Immature natural killer cell (primary cell): ENCODE measurements around the gene CDK5RAP3. TPM values are rescaled to one million over a fixed set of nuclear protein-coding genes. Genes with fewer than 3 reads are reported as not detected.

ENCODE experiments used
- DNase-seq, 3 donors: peaks; one replicate each; pipeline ENCODE4 v3.0.0; 2022; ENCODE audit warnings: mixed read lengths in 1 of 3
- H3K27ac Mint-ChIP-seq, 6 donors: one replicate each; pipeline ENCODE4 v1.8.0; 2020; ENCODE audit warnings: mixed read lengths in 6 of 6, mild to moderate bottlenecking in 5 of 6, inconsistent platforms in 4 of 6, moderate library complexity in 3 of 6
- H3K27me3 Mint-ChIP-seq, 3 donors: one replicate each; pipeline ENCODE4 v1.8.0; 2020 to 2021; ENCODE audit warnings: low read depth in 3 of 3, mild to moderate bottlenecking in 3 of 3, mixed read lengths in 3 of 3, moderate library complexity in 3 of 3, inconsistent platforms in 1 of 3
- H3K36me3 Mint-ChIP-seq, 3 donors: one replicate each; pipeline ENCODE4 v1.8.0; 2020; ENCODE audit warnings: mixed read lengths in 3 of 3, inconsistent platforms in 2 of 3, mild to moderate bottlenecking in 2 of 3
- H3K4me1 Mint-ChIP-seq, 2 donors: one replicate each; pipeline ENCODE4 v1.8.0; 2020; ENCODE audit warnings: inconsistent platforms in 2 of 2, mild to moderate bottlenecking in 2 of 2, mixed read lengths in 2 of 2, moderate library complexity in 1 of 2
- H3K4me3 Mint-ChIP-seq, 5 donors: one replicate each; pipeline ENCODE4 v1.8.0; 2020; ENCODE audit warnings: mild to moderate bottlenecking in 5 of 5, mixed read lengths in 5 of 5, inconsistent platforms in 3 of 5, moderate library complexity in 3 of 5
- H3K9me3 Mint-ChIP-seq, 6 donors: one replicate each; pipeline ENCODE4 v1.8.0; 2020; ENCODE audit warnings: mild to moderate bottlenecking in 6 of 6, mixed read lengths in 6 of 6, inconsistent platforms in 4 of 6, moderate library complexity in 3 of 6
- polyA plus RNA-seq, 3 donors: library from polyadenylated mRNA; unstranded; fragments of 300-500 nt; fragmentation: Illumina TruSeq; gene quantifications; one replicate each; pipeline ENCODE4 v1.2.3, GENCODE V29; 2021

The CDK5RAP3 gene
- polyA plus RNA-seq, 3 donors from 2014 or later: 66.3 to 97.2 (median 84.0) TPM

DNA sequence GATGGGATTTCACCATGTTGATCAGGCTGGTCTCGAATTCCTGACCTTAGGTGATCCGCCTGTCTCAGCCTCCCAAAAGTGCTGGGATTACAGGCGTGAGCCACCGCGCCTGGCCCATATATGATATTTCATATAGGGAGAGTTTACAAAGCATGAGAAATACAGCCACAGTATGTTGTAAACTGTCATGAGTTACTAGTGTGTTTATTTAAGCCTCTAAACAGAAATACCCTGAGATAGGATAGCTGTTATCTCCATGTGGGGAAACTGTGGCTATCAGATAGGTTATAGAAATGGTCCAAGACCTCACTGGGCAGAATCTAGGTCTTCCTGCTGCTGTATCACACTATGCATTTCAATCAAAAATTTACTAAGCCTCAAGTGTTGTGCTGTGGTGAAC is 2.1 kb upstream of the CDK5RAP3 start:
- Mint-ChIP-seq H3K4me1 (peaks cover 27 to 39% of the 10 kb centered on the region in 2 donors), H3K4me3 (peak overlapping the region in 1 of 5 donors; percentile 21), H3K27me3 (peaks cover 3 to 11% (median 4%) of the 10 kb centered on the region in 3 donors), H3K27ac (no peak overlapping the region), H3K36me3 (peaks cover 0 to 5% (median 5%) of the 10 kb centered on the region in 3 donors), H3K9me3 (no peaks in the 10 kb centered on the region)
- no peak for DNase-seq

DNA sequence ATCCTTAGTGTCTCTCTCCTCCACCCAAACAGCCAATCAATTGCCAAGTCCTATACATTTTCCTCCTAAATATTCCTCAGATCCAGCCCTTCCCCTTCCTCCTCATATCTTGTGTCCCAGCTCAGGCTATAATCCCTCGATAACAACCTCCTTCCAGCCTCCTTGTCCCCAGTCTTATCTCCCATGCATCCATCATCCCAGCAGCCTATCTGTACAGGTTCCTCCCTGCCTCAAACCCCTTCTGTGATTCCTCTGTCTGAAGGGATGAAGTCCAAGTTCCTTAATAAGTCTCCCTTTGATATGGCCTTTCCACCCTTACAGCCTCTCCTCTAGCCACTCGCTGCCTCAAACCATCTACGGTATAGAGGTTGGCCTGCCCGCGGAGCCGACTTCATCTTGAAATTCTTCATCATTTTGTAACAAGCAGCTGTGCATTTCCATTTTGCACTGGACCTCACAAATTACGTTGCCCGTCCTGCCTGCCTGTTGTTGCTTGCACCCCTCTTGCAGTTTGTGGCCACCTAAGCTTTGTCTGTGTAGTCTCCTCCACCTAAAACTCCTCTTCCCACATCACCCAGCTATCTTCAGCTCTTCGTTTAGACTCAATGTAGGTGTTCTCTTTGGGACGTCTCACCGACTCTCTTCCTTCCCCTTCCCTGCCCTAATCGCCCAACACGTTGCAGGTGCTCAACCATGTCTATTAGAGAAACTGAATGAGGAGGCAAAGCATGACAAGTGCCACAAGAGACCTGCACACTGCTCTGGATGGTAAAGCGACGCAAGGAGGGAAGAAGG is 786 bp upstream of the CDK5RAP3 start:
- H3K4me1 Mint-ChIP-seq: peaks cover 27 to 39% of the 10 kb centered on the region in 2 donors
- H3K9me3 Mint-ChIP-seq: no peaks in the 10 kb centered on the region
- no peak for DNase-seq
- peaks cover 4 to 14% (median 4%) of the 10 kb centered on the region in 3 donors for H3K36me3 Mint-ChIP-seq
- H3K27me3 Mint-ChIP-seq: peaks cover 3 to 5% (median 4%) of the 10 kb centered on the region in 3 donors
- peak overlapping the region; percentile 73 to 97 (median 89) for H3K27ac Mint-ChIP-seq
- peak overlapping the region; percentile 98 to 100 (median 99) for H3K4me3 Mint-ChIP-seq

DNA sequence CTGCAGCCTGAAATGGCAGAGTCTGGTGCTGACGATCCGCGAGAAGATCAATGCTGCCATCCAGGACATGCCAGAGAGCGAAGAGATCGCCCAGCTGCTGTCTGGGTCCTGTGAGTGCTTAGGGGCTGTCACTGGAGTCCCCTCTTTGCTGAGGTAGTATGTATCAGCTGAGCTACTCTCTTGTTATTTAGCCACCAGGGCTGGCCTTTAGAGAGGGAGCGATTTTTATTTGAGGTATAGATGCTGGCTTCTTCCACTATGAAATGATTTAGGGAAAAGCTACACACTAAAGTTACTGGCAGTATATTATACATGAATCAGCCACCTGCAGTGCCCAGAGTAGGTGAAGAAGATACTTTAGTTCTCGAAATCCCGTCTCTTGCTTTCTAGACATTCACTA is 2.6 kb downstream of the CDK5RAP3 start:
- Mint-ChIP-seq H3K9me3 (no peaks in the 10 kb centered on the region), H3K27me3 (peaks cover 3 to 5% (median 3%) of the 10 kb centered on the region in 3 donors), H3K36me3 (peaks cover 14 to 34% (median 19%) of the 10 kb centered on the region in 3 donors), H3K4me1 (peaks cover 27 to 39% of the 10 kb centered on the region in 2 donors), H3K4me3 (peak overlapping the region in 3 of 5 donors; percentile 7 to 42 (median 32)), H3K27ac (peak overlapping the region in 1 of 6 donors; percentile 28)
- DNase-seq: no peak

DNA sequence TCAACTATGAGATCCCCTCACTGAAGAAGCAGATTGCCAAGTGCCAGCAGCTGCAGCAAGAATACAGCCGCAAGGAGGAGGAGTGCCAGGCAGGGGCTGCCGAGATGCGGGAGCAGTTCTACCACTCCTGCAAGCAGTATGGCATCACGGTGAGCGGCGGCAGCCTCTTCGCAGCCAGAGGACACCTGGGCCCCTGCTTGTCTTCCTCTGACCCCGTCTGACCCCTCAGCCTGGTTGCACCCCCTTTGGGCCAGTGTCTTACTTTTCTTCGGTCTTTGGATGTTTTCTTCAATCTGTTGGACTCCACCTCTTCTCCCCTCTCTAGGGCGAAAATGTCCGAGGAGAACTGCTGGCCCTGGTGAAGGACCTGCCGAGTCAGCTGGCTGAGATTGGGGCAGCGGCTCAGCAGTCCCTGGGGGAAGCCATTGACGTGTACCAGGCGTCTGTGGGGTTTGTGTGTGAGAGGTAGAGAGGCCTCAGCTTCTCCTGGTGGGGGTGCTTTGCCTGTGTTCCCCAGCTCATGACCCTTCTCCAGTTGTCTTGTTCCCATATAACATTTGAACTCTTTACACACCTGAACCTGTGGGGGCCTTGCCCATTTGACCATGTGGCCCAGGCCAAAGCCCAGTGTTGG is 4.4 kb downstream of the CDK5RAP3 start:
- Mint-ChIP-seq H3K4me1 (peaks cover 21 to 32% of the 10 kb centered on the region in 2 donors), H3K9me3 (no peaks in the 10 kb centered on the region), H3K4me3 (no peak overlapping the region), H3K36me3 (peaks cover 23 to 49% (median 25%) of the 10 kb centered on the region in 3 donors), H3K27ac (no peak overlapping the region), H3K27me3 (peaks cover 3 to 5% (median 3%) of the 10 kb centered on the region in 3 donors)
- DNase-seq: no peak

DNA sequence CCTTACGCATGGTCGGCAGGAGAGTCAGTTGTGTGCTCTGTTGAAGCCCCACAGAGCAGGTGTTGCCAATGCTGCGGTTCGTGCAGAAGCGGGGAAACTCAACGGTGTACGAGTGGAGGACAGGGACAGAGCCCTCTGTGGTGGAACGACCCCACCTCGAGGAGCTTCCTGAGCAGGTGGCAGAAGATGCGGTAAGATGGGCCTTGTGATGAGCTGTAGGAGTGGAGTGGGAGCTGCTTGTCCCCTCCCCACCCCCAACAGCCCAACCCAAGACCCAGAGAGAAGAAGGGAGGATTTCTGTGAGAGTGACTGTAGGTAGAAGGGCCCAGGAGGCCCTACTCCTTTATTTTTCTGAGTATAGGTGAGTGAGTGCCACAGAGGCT is 4.9 kb downstream of the CDK5RAP3 start:
- Mint-ChIP-seq H3K4me3 (no peak overlapping the region), H3K36me3 (peaks cover 25 to 54% (median 28%) of the 10 kb centered on the region in 3 donors), H3K9me3 (no peaks in the 10 kb centered on the region), H3K4me1 (peaks cover 21 to 32% of the 10 kb centered on the region in 2 donors), H3K27ac (no peak overlapping the region), H3K27me3 (peaks cover 1 to 4% (median 2%) of the 10 kb centered on the region in 3 donors)
- no peak for DNase-seq

DNA sequence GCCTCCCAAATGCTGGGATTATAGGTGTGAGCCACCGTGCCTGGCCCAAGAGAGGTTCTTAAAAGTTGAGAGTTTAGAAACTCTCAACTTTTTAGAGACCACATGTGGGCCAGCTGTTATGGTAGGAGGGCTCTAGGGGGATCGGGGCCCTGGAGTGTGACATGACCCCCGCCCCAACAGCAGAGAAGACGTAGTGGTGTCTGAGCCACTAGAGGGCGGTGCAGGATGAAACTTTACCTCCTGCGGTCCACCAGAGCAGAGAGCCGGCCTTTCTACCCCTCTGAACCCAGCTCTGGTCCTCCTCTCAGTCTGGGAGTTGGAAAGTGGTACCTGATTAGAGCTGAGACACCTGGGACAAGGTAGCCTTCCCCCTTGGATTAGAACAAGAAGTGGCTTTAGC is 7.4 kb downstream of the CDK5RAP3 start:
- Mint-ChIP-seq H3K36me3 (peaks cover 28 to 63% (median 30%) of the 10 kb centered on the region in 3 donors), H3K27me3 (peaks cover 0 to 2% (median 0%) of the 10 kb centered on the region in 3 donors), H3K4me3 (no peak overlapping the region), H3K4me1 (peaks cover 26 to 27% of the 10 kb centered on the region in 2 donors), H3K27ac (no peak overlapping the region), H3K9me3 (no peaks in the 10 kb centered on the region)
- DNase-seq: peak; percentile 19 to 37 (median 31)

DNA sequence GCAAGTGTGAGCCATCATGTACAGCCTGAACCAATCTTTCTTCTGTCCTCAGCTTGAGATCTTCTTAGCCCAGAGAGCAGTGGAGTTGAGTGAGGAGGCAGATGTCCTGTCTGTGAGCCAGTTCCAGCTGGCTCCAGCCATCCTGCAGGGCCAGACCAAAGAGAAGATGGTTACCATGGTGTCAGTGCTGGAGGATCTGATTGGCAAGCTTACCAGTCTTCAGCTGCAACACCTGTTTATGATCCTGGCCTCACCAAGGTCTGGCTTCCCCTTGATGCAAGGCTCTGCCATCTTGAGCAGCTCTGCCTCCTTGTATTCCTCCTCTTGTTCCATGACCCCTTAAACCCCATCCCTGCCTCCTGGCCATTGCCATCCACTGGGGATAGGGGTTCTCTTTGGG is 9.6 kb downstream of the CDK5RAP3 start:
- Mint-ChIP-seq H3K36me3 (peaks cover 26 to 57% (median 36%) of the 10 kb centered on the region in 3 donors), H3K27ac (peak overlapping the region in 1 of 6 donors; percentile 26), H3K4me3 (no peak overlapping the region), H3K9me3 (no peaks in the 10 kb centered on the region), H3K4me1 (peaks cover 25 to 31% of the 10 kb centered on the region in 2 donors), H3K27me3 (peaks cover 0 to 2% (median 0%) of the 10 kb centered on the region in 3 donors)
- DNase-seq: no peak

DNA sequence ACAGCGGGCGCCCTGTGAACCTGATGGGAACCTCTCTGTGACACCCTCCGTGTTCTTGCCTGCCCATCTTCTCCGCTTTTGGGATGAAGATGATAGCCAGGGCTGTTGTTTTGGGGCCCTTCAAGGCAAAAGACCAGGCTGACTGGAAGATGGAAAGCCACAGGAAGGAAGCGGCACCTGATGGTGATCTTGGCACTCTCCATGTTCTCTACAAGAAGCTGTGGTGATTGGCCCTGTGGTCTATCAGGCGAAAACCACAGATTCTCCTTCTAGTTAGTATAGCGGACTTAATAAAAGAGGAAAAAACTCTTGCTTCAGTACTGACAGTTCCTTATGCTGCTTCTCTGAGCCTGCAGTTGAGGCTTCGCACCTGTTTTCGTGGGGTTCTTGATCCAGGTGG is 10.5 kb downstream of the CDK5RAP3 start:
- peak in 2 of 3 donors; percentile 17 to 20 for DNase-seq
- Mint-ChIP-seq H3K27me3 (peaks cover 0 to 3% (median 2%) of the 10 kb centered on the region in 3 donors), H3K27ac (peak overlapping the region in 2 of 6 donors; percentile 7 to 19), H3K4me1 (peaks cover 25 to 31% of the 10 kb centered on the region in 2 donors), H3K36me3 (peaks cover 23 to 52% (median 36%) of the 10 kb centered on the region in 3 donors), H3K4me3 (peak overlapping the region in 4 of 5 donors; percentile 19 to 61 (median 49)), H3K9me3 (no peaks in the 10 kb centered on the region)

DNA sequence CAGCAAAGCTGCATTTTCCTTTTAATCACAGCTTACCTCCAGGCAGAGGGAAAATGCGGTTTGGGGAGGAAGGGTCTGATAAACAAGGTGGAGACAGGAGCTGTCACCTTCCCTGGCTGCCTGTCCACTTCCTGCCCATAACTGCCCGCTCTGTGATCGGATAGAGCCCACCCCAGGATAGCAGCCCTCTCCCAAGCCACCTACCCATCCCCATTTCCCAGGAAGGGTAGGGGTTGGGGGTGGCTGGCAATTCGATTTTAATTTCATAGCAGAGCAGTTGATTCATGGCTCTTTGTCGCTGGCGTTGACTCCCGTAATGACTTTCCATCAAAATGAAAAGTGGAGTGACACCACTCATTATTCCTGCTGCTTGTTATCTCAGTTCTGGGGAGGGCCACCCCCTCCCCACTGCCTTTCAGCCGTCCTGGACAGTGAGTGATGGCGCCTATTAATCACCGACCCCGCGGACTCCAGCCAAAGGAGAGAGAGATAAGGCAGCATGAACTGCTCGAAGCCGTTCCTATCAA is 11.2 kb downstream of the CDK5RAP3 start:
- H3K4me3 Mint-ChIP-seq: peak overlapping the region in 1 of 5 donors; percentile 53
- peaks cover 25 to 31% of the 10 kb centered on the region in 2 donors for H3K4me1 Mint-ChIP-seq
- H3K9me3 Mint-ChIP-seq: no peaks in the 10 kb centered on the region
- no peak overlapping the region for H3K27ac Mint-ChIP-seq
- no peak for DNase-seq
- H3K27me3 Mint-ChIP-seq: peaks cover 0 to 3% (median 2%) of the 10 kb centered on the region in 3 donors
- H3K36me3 Mint-ChIP-seq: peaks cover 19 to 47% (median 32%) of the 10 kb centered on the region in 3 donors

DNA sequence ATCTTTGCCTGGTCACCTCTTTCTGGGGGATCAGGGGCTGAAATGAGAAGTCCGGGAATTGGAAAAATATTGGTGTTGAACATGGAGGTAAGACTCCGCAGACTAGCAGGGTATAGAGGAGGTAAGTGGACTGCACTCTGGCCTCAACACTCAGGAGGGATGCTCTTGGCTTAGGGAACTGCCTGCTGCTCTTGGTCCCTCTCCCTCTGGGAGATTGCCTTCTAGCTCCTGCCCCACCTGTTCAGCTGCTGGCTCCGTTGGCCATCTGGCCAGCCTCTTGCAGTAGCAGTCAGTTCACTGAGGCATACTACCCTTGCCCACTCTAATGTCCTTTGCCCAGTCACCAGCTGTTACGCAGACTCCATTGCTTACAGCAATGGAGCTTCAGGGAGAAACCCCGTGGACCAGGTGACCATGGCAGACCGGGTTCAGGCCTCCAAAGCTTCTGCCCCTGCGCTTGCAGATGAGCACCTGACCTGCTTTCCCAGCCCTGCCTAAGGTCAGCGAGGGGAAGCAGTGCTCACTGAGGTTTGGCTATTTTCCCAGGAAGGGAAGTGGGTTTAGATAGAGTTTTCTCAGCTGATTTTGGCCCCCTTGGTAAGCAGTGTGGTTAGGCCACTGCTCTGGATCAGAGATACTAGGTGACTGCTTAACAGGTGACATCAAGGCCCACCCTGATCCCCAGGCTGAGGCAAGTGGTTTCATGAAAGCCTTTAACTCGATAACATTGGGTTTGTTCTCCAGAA is 11.9 kb downstream of the CDK5RAP3 start:
- Mint-ChIP-seq H3K27ac (peak overlapping the region in 1 of 6 donors; percentile 56), H3K9me3 (no peaks in the 10 kb centered on the region), H3K4me1 (peaks cover 28 to 31% of the 10 kb centered on the region in 2 donors), H3K4me3 (peak overlapping the region in 2 of 5 donors; percentile 53 to 62), H3K36me3 (peaks cover 15 to 41% (median 26%) of the 10 kb centered on the region in 3 donors), H3K27me3 (peaks cover 0 to 3% (median 2%) of the 10 kb centered on the region in 3 donors)
- no peak for DNase-seq

DNA sequence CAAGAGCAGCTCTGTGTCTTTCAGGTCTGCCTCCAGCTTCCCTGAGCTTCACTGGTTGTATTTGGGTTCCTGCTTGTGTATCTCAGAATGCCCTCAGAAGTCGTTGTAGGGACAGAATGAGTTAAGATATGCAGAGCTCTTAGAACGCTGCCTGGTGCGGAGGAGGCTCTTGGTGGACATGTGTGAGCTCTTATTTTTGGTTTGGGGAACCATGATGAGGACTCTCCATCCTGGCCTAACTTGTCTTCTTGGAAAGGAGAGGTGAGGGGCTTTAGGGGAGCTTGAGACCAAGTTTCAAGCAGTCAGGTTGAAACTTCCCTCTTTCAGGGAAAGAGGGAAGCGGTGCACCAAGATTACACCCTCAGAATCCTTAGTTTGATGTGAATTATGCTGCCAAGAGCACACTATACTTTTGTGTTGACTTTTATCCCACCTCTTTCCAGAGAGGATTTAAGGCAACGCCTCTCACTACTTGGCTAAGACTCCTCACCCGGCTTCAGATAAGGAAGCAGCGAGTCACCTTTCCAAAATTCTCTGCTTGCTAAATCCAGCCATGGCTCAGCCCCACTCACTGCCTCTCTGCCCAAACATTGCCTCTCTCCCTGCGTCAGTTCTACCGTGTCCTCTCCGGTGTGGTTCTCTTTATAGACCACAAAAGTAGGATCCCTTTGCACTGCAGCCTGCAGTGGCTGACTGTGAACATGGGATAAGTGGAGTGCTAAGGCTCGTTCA is 12.7 kb downstream of the CDK5RAP3 start:
- Mint-ChIP-seq H3K9me3 (no peaks in the 10 kb centered on the region), H3K27me3 (peaks cover 2 to 3% (median 2%) of the 10 kb centered on the region in 3 donors)

DNA sequence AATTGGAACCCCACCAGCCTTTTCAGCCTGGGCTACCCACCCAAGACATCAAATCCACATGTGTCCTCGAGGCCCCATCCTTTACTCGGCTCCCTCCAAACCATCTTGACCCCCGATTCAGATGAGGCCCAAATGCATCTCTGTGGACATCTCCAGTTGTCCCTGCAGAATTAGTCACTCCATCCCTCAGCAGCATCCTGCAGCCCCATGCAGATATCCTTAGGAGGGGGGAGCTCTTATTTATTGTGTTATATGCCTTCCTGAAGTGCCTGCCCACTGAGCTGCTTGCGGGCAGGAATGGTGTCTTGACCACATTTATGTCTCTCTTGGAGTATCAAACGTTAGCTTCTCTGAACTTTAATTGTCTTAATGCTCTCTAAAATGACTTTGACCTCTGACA is 15.6 kb downstream of the CDK5RAP3 start:
- peaks cover 33 to 36% of the 10 kb centered on the region in 2 donors for H3K4me1 Mint-ChIP-seq
- H3K27me3 Mint-ChIP-seq: peaks cover 3% of the 10 kb centered on the region in 3 donors
- no peaks in the 10 kb centered on the region for H3K9me3 Mint-ChIP-seq
- H3K36me3 Mint-ChIP-seq: peaks cover 8 to 20% (median 9%) of the 10 kb centered on the region in 3 donors
- DNase-seq: no peak
- no peak overlapping the region for H3K4me3 Mint-ChIP-seq
- no peak overlapping the region for H3K27ac Mint-ChIP-seq

More for the DNA sequence above, 12.7 kb downstream of the CDK5RAP3 start:
- Mint-ChIP-seq H3K4me3 (peak overlapping the region in 1 of 5 donors; percentile 25), H3K36me3 (peaks cover 15 to 40% (median 26%) of the 10 kb centered on the region in 3 donors), H3K27ac (no peak overlapping the region), H3K4me1 (peaks cover 33 to 35% of the 10 kb centered on the region in 2 donors)
- DNase-seq: no peak
